Endothelial cell of umbilical vein (primary cell): Measurements from ENCODE around the gene MYOM3. TPM values are rescaled to one million over a fixed set of nuclear protein-coding genes. Genes with fewer than 3 reads are reported as not detected.

Source experiments
- BruUV-seq: library from RNA; stranded (reverse); fragments of 400-500 nt; replicated peaks from 2 replicates; lab custom pipeline; 2021; lab: Mats Ljungman, UMichigan
- CTCF ChIA-PET: fragments of 300-600, 350-600 bp; sonication (Branson Sonifier 250); formaldehyde crosslinking; loops from one replicate; lab custom pipeline; 2021; ENCODE audit warnings: antibody characterized with exemption, inconsistent platforms; lab: Charles Lee
- POLR2A ChIA-PET: fragments of 300-600, 350-600 bp; sonication (Branson Sonifier 250); formaldehyde crosslinking; loops from one replicate; lab custom pipeline; 2021; ENCODE audit warnings: antibody characterized with exemption, inconsistent platforms; lab: Charles Lee
- DNase-seq: peaks from one replicate; pipeline ENCODE4 v3.0.0-alpha.2; 2011; ENCODE audit warnings: low read depth, low spot score
- FAIRE-seq: peaks from 2 replicates; lab custom pipeline; 2011; peaks lifted over from hg19 to GRCh38; lab: Jason Lieb, UNC
- H2AFZ ChIP-seq: 2 replicates; pipeline ENCODE4 v1.6.0; 2012; ENCODE audit warnings: low read depth, low read length, control low read depth, inconsistent platforms
- H3K27ac ChIP-seq: 2 replicates; pipeline ENCODE4 v1.5.1; 2011; ENCODE audit warnings: low read depth, mild to moderate bottlenecking, control low read depth, low read length, moderate library complexity; ENCODE audit not compliant: insufficient read depth
- H3K27me3 ChIP-seq, 2 experiments: 2 replicates each; pipeline versions ENCODE4 v1.6.0 to v1.6.1; 2011; ENCODE audit warnings: low read length in 2 of 2, mixed read lengths in 1 of 2; ENCODE audit not compliant: control insufficient read depth in 2 of 2, insufficient read depth in 2 of 2
- H3K36me3 ChIP-seq, 2 experiments: 2 replicates in 1 of 2; 3 replicates in 1 of 2; pipeline ENCODE4 v1.5.1; 2011; ENCODE audit warnings: low read length in 2 of 2, mild to moderate bottlenecking in 1 of 2, moderate library complexity in 1 of 2; ENCODE audit not compliant: control insufficient read depth in 2 of 2, insufficient read depth in 2 of 2; ENCODE audit errors: extremely low read depth in 1 of 2
- H3K4me1 ChIP-seq: 3 replicates; pipeline ENCODE4 v1.5.1; 2011; ENCODE audit warnings: mild to moderate bottlenecking, low read length; ENCODE audit not compliant: control insufficient read depth, insufficient read depth; ENCODE audit errors: extremely low read depth
- H3K4me2 ChIP-seq: 2 replicates; pipeline ENCODE4 v1.6.1; 2011; ENCODE audit warnings: low read length, control low read depth, mixed read lengths; ENCODE audit not compliant: insufficient read depth
- H3K4me3 ChIP-seq, 3 experiments: fragments of 200-600 bp in 1 of 3; sonication (generic), shearing (Covaris generic) in 1 of 3; replicated peaks in 1 of 3; 2 replicates each; pipeline ENCODE4 v1.5.1; 2011 to 2016; ENCODE audit warnings: control low read depth in 3 of 3, low read length in 3 of 3, mild to moderate bottlenecking in 2 of 3, inconsistent platforms in 1 of 3, low read depth in 1 of 3, moderate library complexity in 1 of 3; ENCODE audit not compliant: insufficient read depth in 1 of 3
- H3K79me2 ChIP-seq: 2 replicates; pipeline ENCODE4 v1.6.0; 2012; ENCODE audit warnings: low read length, inconsistent platforms; ENCODE audit not compliant: control insufficient read depth, insufficient read depth
- H3K9ac ChIP-seq: replicated peaks from 2 replicates; pipeline ENCODE3; 2011; ENCODE audit warnings: low read length, control low read depth; ENCODE audit not compliant: insufficient read depth; ENCODE audit errors: extremely low read depth
- H3K9me1 ChIP-seq: replicated peaks from 3 replicates; pipeline ENCODE4 v1.6.0; 2011; ENCODE audit warnings: mild to moderate bottlenecking, low read length; ENCODE audit not compliant: control insufficient read depth, insufficient read depth; ENCODE audit errors: extremely low read depth
- H3K9me3 ChIP-seq: replicated peaks from 2 replicates; pipeline ENCODE4 v1.5.1; 2012; ENCODE audit warnings: low read length, inconsistent platforms; ENCODE audit not compliant: control insufficient read depth, insufficient read depth
- H4K20me1 ChIP-seq: replicated peaks from 2 replicates; pipeline ENCODE3; 2011; ENCODE audit warnings: mild to moderate bottlenecking, low read length; ENCODE audit not compliant: control insufficient read depth, insufficient read depth; ENCODE audit errors: extremely low read depth
- EZH2 ChIP-seq: IDR thresholded peaks from 2 replicates; pipeline ENCODE4 v1.6.1; 2012; ENCODE audit warnings: borderline replicate concordance, low read depth, mild to moderate bottlenecking, moderate library complexity, low read length, inconsistent platforms; ENCODE audit not compliant: severe bottlenecking
- FOS ChIP-seq: IDR thresholded peaks from 2 replicates; pipeline ENCODE4 v1.6.1; 2011; ENCODE audit warnings: mild to moderate bottlenecking, low read length, moderate library complexity, borderline replicate concordance; ENCODE audit not compliant: insufficient read depth
- GATA2 ChIP-seq: IDR thresholded peaks from 2 replicates; pipeline ENCODE4 v1.7.0; 2011; ENCODE audit warnings: low read depth, mild to moderate bottlenecking, moderate library complexity, mixed read lengths, low read length; ENCODE audit not compliant: insufficient read length, insufficient read depth
- JUN ChIP-seq: IDR thresholded peaks from 2 replicates; pipeline ENCODE4 v1.6.1; 2011; ENCODE audit warnings: borderline replicate concordance, low read depth; ENCODE audit not compliant: insufficient read length, insufficient read depth
- MYC ChIP-seq: IDR thresholded peaks from one replicate; pipeline ENCODE4 v1.6.1; 2011; ENCODE audit warnings: mild to moderate bottlenecking, low read depth, low read length
- POLR2A ChIP-seq: IDR thresholded peaks from 2 replicates; pipeline ENCODE4 v1.6.1; 2012; ENCODE audit warnings: low read depth, mild to moderate bottlenecking, control low read depth, low read length
- POLR2AphosphoS5 ChIP-seq: IDR thresholded peaks from 2 replicates; pipeline ENCODE4 v1.6.1; 2012; ENCODE audit warnings: low read depth, mild to moderate bottlenecking, control low read depth, low read length, moderate library complexity; ENCODE audit not compliant: insufficient read depth
- dilution Hi-C: fragments of 300-500 bp; cut with MboI; formaldehyde crosslinking; loops from one replicate; pipeline ENCODE4 v1.15.0; 2019; ENCODE audit warnings: low sequenced_read_pairs; ENCODE audit not compliant: extremely low pct_ligation_motif_present
- intact Hi-C: fragments of 100-400 bp; cut with micrococcal nuclease; formaldehyde crosslinking; loops from one replicate; pipeline ENCODE4 v1.10.0; 2022
- polyA plus RNA-seq, 4 experiments: library from polyadenylated mRNA; depleted of rRNA in 3 of 4; stranded (reverse) in 3 of 4; unstranded in 1 of 4; fragments of >200 nt; gene quantifications; 2 replicates each; pipeline versions ENCODE4 v1.2.1 to v1.2.3, GENCODE V29; 2011 to 2012; ENCODE audit warnings: missing spikeins in 1 of 4
- total RNA-seq: library from RNA; stranded (reverse); gene quantifications from 2 replicates; pipeline ENCODE4 v1.2.3, GENCODE V29; 2021
- TF ChIP-seq, protein P1 (sequence below), 2 donors: IDR thresholded peaks; 1 replicate in 1 of 2; 2 replicates in 1 of 2; pipeline ENCODE4 v1.5.1; 2011; ENCODE audit warnings: low read length in 2 of 2, mild to moderate bottlenecking in 2 of 2, moderate library complexity in 2 of 2, control low read depth in 1 of 2, inconsistent platforms in 1 of 2, low read depth in 1 of 2; ENCODE audit not compliant: insufficient read depth in 1 of 2; ENCODE audit errors: extremely low read depth in 1 of 2
- TF ChIP-seq, protein P2 (sequence below): IDR thresholded peaks from 2 replicates; pipeline ENCODE4 v1.6.1; 2011; ENCODE audit not compliant: insufficient read depth, insufficient read length

The MYOM3 gene
- total and polyA plus RNA-seq, 2 donors (not counting 3 experiments of a cell fraction or from before 2014, with no cell fraction given), result 0.11 to 0.40 TPM

DNA sequence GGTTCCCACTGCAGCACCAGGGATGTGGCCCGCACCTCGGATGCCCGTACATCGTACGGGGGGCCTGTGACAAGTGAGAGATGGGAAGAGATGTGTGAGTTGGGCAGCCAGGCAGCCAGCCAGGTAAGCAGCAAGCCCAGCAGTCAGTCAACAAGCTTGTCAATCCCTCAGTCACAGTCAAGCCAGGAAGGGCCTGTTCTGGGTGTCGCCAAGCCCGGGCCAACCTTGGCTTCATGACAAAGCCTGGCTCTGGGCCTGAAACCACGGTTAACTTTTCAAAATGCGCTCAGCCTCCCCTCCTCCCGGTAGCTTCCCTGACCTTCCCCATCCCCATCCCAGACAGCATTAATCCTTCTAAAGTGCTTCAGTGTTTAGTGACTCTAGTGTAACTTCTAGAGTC is 31.8 kb downstream of the MYOM3 start:
- Histone ChIP-seq H3K9ac (no peak overlapping the region), H3K27ac (no peak overlapping the region), H2AFZ (no peak overlapping the region), H3K4me2 (no peak overlapping the region), H3K9me3 (no peaks in the 10 kb centered on the region), H3K27me3 (peaks cover 0 to 2% of the 10 kb centered on the region in 2 experiments), H3K4me3 (no peak overlapping the region), H3K9me1 (no peaks in the 10 kb centered on the region), H4K20me1 (no peaks in the 10 kb centered on the region), H3K79me2 (no peaks in the 10 kb centered on the region), H3K4me1 (no peaks in the 10 kb centered on the region), H3K36me3 (no peaks in the 10 kb centered on the region)
- POLR2A ChIA-PET, result no interaction called here
- FAIRE-seq (no peak), DNase-seq (no peak)
- BruUV-seq, result no TSS peak
- CTCF ChIA-PET, result interaction anchor here (1.0 to 1.5 kb wide), 2 partner anchors 9 to 32 kb away, joined by 4 to 7 read pairs; partner anchors contain the start of gene MYOM3
- no peak for TF ChIP-seq POLR2AphosphoS5
- TF ChIP-seq FOS, result no peak
- no peak for TF ChIP-seq EZH2
- TF ChIP-seq, protein P1, sequence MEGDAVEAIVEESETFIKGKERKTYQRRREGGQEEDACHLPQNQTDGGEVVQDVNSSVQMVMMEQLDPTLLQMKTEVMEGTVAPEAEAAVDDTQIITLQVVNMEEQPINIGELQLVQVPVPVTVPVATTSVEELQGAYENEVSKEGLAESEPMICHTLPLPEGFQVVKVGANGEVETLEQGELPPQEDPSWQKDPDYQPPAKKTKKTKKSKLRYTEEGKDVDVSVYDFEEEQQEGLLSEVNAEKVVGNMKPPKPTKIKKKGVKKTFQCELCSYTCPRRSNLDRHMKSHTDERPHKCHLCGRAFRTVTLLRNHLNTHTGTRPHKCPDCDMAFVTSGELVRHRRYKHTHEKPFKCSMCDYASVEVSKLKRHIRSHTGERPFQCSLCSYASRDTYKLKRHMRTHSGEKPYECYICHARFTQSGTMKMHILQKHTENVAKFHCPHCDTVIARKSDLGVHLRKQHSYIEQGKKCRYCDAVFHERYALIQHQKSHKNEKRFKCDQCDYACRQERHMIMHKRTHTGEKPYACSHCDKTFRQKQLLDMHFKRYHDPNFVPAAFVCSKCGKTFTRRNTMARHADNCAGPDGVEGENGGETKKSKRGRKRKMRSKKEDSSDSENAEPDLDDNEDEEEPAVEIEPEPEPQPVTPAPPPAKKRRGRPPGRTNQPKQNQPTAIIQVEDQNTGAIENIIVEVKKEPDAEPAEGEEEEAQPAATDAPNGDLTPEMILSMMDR (IDR thresholded peaks at IDR 0.05; ENCODE audit: extremely low read depth in 1 of 2, insufficient read depth in 1 of 2, low read depth in 1 of 2, low read length in 2 of 2), result no peak
- no peak for TF ChIP-seq GATA2
- TF ChIP-seq, protein P2, sequence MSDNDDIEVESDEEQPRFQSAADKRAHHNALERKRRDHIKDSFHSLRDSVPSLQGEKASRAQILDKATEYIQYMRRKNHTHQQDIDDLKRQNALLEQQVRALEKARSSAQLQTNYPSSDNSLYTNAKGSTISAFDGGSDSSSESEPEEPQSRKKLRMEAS, result no peak
- no peak for TF ChIP-seq MYC
- TF ChIP-seq JUN, result no peak
- TF ChIP-seq POLR2A, result no peak
- intact Hi-C loops (no loop called here), dilution Hi-C loops (no loop called here)
